PFSK-1 (cell line): ENCODE data around the gene PLEK.

Source experiments
- FOXP2 ChIP-seq: optimal IDR thresholded peaks from 2 replicates; pipeline ENCODE3; 2011; ENCODE audit warnings: borderline replicate concordance, control low read depth, inconsistent platforms; ENCODE audit not compliant: insufficient read depth; ENCODE audit errors: extremely low read length, extremely low read depth
- POLR2AphosphoS5 ChIP-seq: IDR thresholded peaks from 2 replicates; pipeline ENCODE4 v1.6.1; 2012; ENCODE audit warnings: low read depth, mild to moderate bottlenecking, control low read depth, low read length, moderate library complexity
- REST ChIP-seq, 2 experiments: IDR thresholded peaks; 2 replicates each; pipeline versions ENCODE4 v1.6.1 to v1.8.0; 2011 to 2012; ENCODE audit warnings: low read depth in 2 of 2, low read length in 2 of 2, control low read depth in 1 of 2, inconsistent platforms in 1 of 2, mild to moderate bottlenecking in 1 of 2, moderate library complexity in 1 of 2; ENCODE audit not compliant: insufficient read depth in 1 of 2
- SIN3A ChIP-seq: IDR thresholded peaks from 2 replicates; pipeline ENCODE4 v1.6.1; 2012; ENCODE audit warnings: mild to moderate bottlenecking, low read length, moderate library complexity, borderline replicate concordance; ENCODE audit not compliant: insufficient read depth
- TAF1 ChIP-seq: IDR thresholded peaks from 2 replicates; pipeline ENCODE4 v1.6.1; 2012; ENCODE audit warnings: low read length, control low read depth, borderline replicate concordance; ENCODE audit not compliant: insufficient read depth

Gene PLEK

GRCh38 chr2:68362069-68362468 lies 3.0 kb upstream of the PLEK start:
- no peak for TF ChIP-seq FOXP2
- no peak for TF ChIP-seq SIN3A
- TF ChIP-seq TAF1 = no peak
- TF ChIP-seq POLR2AphosphoS5 = no peak

GRCh38 chr2:68362749-68363148 lies 2.3 kb upstream of the PLEK start:
- TF ChIP-seq SIN3A (no peak), TAF1 (no peak), REST (IDR thresholded peaks at IDR 0.05; ENCODE audit: insufficient read depth in 1 of 2, low read depth in 2 of 2, low read length in 2 of 2) (no peak), POLR2AphosphoS5 (no peak), FOXP2 (no peak)

GRCh38 chr2:68363721-68364120 lies 1.4 kb upstream of the PLEK start:
- no peak for TF ChIP-seq REST (IDR thresholded peaks at IDR 0.05; ENCODE audit: insufficient read depth in 1 of 2, low read depth in 2 of 2, low read length in 2 of 2)
- no peak for TF ChIP-seq FOXP2
- no peak for TF ChIP-seq TAF1
- TF ChIP-seq POLR2AphosphoS5 = no peak
- TF ChIP-seq SIN3A = no peak

GRCh38 chr2:68366083-68366560 lies 1.0 kb downstream of the PLEK start:
- TF ChIP-seq TAF1 (no peak), FOXP2 (no peak), REST (IDR thresholded peaks at IDR 0.05; ENCODE audit: insufficient read depth in 1 of 2, low read depth in 2 of 2, low read length in 2 of 2) (no peak), POLR2AphosphoS5 (no peak), SIN3A (no peak)

- TF ChIP-seq POLR2AphosphoS5 (no peak), FOXP2 (no peak), TAF1 (no peak), REST (IDR thresholded peaks at IDR 0.05; ENCODE audit: insufficient read depth in 1 of 2, low read depth in 2 of 2, low read length in 2 of 2) (no peak)
These were observed 3.0 kb downstream of the PLEK start for GRCh38 chr2:68367953-68368653.
